MM.1S (cell line): ENCODE results near the gene IFI44L.

Source experiments
- CTCF ChIP-seq: fragments of 300-600 bp; sonication (generic); IDR thresholded peaks from 2 replicates; pipeline ENCODE4 v1.5.1; 2016; ENCODE audit warnings: antibody characterized with exemption, low read length, mixed read lengths
- EZH2 ChIP-seq: fragments of 300-600 bp; sonication (generic); optimal IDR thresholded peaks from 2 replicates; pipeline ENCODE3; 2017; ENCODE audit warnings: low read depth, mild to moderate bottlenecking, antibody characterized with exemption, low read length, mixed read lengths

DNA sequence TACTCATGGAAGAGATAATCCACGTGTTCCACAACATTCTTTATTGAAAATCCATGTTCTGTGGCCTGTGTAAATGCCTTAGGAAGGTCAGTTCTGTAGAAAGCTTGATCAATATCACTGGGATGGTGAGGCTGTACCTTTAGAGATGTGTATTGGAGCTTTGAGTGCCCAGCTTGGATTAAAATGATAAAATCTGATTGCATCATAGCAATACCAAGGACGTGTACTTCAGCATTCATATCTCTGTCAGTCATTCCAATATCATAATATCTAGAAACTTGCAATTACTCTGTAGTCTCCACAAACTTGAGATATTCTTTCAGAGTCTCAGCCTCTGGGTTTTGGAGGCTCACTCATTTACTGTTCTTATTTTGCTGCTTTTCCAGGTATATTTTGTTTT lies 61.0 kb downstream of the IFI44L start:
- TF ChIP-seq CTCF (no peak), EZH2 (no peak)
